ENCODE results near the gene ANKRD35. TPM values are rescaled to one million over a fixed set of nuclear protein-coding genes. Genes with fewer than 3 reads are reported as not detected.
"Not testable (repeated sequence)": the region's sequence is repeated elsewhere in the genome, so short reads cannot be mapped to it uniquely, and the experiment has no call there.

Gene ANKRD35, protein sequence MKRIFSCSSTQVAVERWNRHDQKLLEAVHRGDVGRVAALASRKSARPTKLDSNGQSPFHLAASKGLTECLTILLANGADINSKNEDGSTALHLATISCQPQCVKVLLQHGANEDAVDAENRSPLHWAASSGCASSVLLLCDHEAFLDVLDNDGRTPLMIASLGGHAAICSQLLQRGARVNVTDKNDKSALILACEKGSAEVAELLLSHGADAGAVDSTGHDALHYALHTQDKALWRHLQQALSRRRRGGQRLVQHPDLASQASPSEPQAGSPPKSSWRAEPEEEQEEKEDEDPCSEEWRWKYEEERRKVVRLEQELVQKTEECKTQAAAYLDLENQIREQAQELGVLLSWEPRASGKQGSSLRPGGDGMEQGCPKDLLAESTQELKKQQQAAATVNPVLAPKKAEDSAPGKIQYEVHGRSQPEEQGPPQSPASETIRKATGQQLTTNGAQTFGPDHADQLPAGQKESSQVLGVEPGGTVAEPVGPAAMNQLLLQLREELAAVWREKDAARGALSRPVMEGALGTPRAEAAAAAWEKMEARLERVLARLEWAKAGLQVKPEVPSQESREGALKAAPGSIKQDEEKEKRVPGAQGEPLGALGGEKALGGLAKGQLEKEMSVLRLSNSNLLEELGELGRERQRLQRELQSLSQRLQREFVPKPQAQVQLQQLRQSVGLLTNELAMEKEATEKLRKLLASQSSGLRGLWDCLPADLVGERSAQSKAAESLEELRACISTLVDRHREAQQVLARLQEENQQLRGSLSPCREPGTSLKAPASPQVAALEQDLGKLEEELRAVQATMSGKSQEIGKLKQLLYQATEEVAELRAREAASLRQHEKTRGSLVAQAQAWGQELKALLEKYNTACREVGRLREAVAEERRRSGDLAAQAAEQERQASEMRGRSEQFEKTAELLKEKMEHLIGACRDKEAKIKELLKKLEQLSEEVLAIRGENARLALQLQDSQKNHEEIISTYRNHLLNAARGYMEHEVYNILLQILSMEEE
- under 1 TPM; 0.24 to 0.36 TPM for total RNA-seq

DNA sequence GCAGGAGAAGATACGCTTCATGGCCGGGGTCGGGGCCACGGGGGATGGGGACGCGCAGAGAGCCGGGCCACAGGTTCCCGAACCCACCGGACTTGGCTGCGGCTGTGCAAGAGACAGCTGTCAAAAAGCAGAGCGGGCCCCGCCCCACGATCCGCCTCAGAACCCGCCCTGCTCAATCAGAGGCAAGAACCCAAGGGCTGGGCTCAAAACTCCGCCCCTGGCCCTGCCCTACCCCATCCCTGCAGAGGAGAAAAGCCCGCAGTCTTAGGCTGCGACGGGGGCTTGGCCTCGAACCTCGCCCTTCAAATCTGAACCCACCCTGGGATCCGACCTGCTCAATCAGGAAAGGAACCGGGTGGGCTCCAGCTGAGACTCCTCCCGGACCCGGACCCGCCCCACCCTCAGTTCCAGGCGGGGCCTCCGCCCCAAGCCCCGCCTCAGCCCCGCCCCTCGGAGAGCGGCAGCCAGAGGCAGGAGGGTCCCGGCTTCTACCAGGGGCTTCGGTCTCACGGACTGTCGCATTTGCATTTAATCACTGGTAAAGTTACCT, at the start of gene ANKRD35:
Gene ANKRD35 (minus strand): TSS at position 129 of the 550 bp plus-strand sequence. CDS start 108 bp downstream, at position 21.
- H3K36me3 Mint-ChIP-seq = no peaks in the 10 kb centered on the region
- intact Hi-C loops (cut with micrococcal nuclease) = loop anchor here (1.0 kb wide), 1 partner anchor 27 kb away; the partner anchor contains the start of gene PIAS3
- H3K27ac Mint-ChIP-seq = no peak within 1 kb of the TSS
- POLR2A ChIA-PET = interaction anchor here (1.3 kb wide), 2 partner anchors 27 to 68 kb away, joined by 3 to 4 read pairs; partner anchors contain the start of gene PIAS3
- peak; percentile 92 for DNase-seq
- CTCF ChIA-PET = interaction anchor here (2.2 to 2.7 kb wide), 2 partner anchors 40 to 121 kb away, joined by 8 to 15 read pairs; partner anchors contain the start of gene NUDT17
- H3K9me3 Mint-ChIP-seq = no peaks in the 10 kb centered on the region
- peak within 1 kb of the TSS; percentile 78 for H3K4me3 Mint-ChIP-seq
- peaks cover 19% of the 10 kb centered on the region for H3K4me1 Mint-ChIP-seq (ENCODE audit: low read depth)
- peaks cover 18% of the 10 kb centered on the region for H3K27me3 Mint-ChIP-seq

GRCh38 chr1:145932522-145933009, 46.9 kb upstream of the ANKRD35 start:
- Mint-ChIP-seq H3K4me1 (ENCODE audit: low read depth) (peaks cover 25% of the 10 kb centered on the region), H3K27ac (peak overlapping the region; percentile 74), H3K4me3 (peak overlapping the region; percentile 26), H3K36me3 (peaks cover 28% of the 10 kb centered on the region)
- peak; percentile 35 for DNase-seq
- H3K9me3 Mint-ChIP-seq; H3K27me3 Mint-ChIP-seq; intact Hi-C loops (cut with micrococcal nuclease): not testable (repeated sequence)
- ChIA-PET CTCF (interaction anchor here (1.5 kb wide), 1 partner anchor 22 kb away, joined by 4 read pairs; the partner anchor contains the start of gene ITGA10), POLR2A (interaction anchor here (1.1 kb wide), 1 partner anchor 32 kb away, joined by 5 read pairs; the partner anchor contains the start of genes ANKRD34A and POLR3GL)

GRCh38 chr1:145927916-145928643, 42.4 kb upstream of the ANKRD35 start:
- Mint-ChIP-seq H3K36me3 (peaks cover 8% of the 10 kb centered on the region), H3K27me3 (no peaks in the 10 kb centered on the region)

DNA sequence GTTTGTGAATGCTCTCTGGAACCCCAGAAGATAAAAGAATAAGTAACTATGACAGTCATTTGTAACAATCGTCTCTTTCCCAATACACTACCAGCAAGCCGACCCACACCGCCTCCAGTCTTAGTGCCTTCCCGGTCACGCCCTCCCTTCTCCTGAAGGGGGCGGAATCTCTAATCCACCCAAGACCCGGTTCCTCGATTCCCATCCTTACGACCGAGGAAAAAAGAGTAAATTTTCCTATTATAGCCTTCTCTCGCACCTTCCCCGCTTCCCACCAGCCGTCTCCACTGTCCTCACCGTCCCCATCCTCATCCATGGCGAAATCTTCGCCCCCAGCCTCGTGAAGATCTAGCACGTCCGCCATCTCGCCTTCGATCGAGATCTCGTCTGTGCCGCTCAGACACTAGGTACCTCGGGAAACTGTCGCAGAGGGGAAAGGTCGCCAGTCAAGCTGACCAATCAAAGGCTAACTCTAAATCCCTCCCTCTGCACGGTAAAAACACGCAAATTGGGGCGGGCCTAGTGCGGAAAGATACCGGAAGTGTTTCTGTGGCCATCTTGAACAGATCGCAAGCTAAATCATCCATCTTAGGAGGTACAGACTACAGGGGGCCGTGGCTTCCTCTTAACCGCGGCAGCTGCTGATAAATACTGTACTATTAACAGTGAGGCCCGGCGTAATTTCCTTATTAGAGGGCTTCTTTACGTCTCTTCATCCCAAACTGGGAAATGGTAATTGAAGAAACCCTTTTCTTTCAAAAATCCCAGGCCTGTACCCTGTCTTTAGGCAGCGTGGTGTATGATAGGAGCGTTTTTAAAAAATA, 41.6 kb upstream of the ANKRD35 start, which contains the start of gene RBM8A:
Gene RBM8A (minus strand): TSS at position 422 of the 824 bp plus-strand sequence. CDS start 58 bp downstream, at position 364.
- no peak within 1 kb of the TSS for H3K27ac Mint-ChIP-seq

More at GRCh38 chr1:145927916-145928643, 42.4 kb upstream of the ANKRD35 start:
- no peak overlapping the region for H3K27ac Mint-ChIP-seq
- H3K9me3 Mint-ChIP-seq = no peaks in the 10 kb centered on the region
- H3K4me1 Mint-ChIP-seq (ENCODE audit: low read depth) = peaks cover 33% of the 10 kb centered on the region
- peak; percentile 25 for DNase-seq
- ChIA-PET POLR2A (interaction anchor here (0.6 to 2.5 kb wide), 12 partner anchors 9 to 124 kb away, joined by 3 to 62 read pairs (median 13); partner anchors contain the start of genes ANKRD34A, LIX1L, PEX11B and PIAS3), CTCF (interaction anchor here (0.7 to 2.5 kb wide), 20 partner anchors 9 to 109 kb away, joined by 3 to 26 read pairs (median 5); partner anchors contain the start of genes ANKRD34A, ITGA10, LIX1L and NUDT17)
- no peak overlapping the region for H3K4me3 Mint-ChIP-seq
- intact Hi-C loops (cut with micrococcal nuclease) = loop anchor here (2.0 kb wide), 3 partner anchors 29 to 79 kb away; partner anchors contain the start of gene PIAS3

DNA sequence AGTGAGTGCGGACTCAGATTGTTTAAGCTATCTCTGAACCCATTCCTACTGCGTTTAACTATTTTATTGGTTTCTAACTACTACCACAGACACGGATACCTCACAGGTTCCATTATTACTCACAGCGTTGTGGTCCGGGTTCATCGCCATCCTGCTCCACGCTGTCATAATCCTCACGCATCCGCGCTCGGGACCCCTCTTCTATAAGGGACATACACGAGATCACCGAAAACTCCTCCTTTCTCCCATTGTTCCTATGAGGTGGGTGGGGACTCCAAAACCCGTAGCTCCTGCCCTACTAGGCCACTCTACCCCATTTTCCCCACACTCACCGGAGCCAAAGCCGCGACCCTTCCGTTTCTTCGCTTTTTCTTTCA, 41.0 kb upstream of the ANKRD35 start:
- no peaks in the 10 kb centered on the region for H3K27me3 Mint-ChIP-seq
- peak; percentile 74 for DNase-seq
- H3K27ac Mint-ChIP-seq = no peak overlapping the region
- CTCF ChIA-PET = interaction anchor here (1.1 to 2.5 kb wide), 12 partner anchors 11 to 111 kb away, joined by 3 to 26 read pairs (median 5); partner anchors contain the start of genes ANKRD34A, LIX1L, NUDT17 and POLR3GL
- peaks cover 7% of the 10 kb centered on the region for H3K36me3 Mint-ChIP-seq
- intact Hi-C loops (cut with micrococcal nuclease) = loop anchor here (1.0 to 2.0 kb wide), 4 partner anchors 8 to 80 kb away; partner anchors contain the start of genes PEX11B and PIAS3
- no peak overlapping the region for H3K4me3 Mint-ChIP-seq
- H3K9me3 Mint-ChIP-seq = no peaks in the 10 kb centered on the region
- POLR2A ChIA-PET = interaction anchor here (0.7 to 2.5 kb wide), 12 partner anchors 8 to 125 kb away, joined by 3 to 62 read pairs (median 13); partner anchors contain the start of genes ANKRD34A, LIX1L, NUDT17 and PEX11B
- peaks cover 24% of the 10 kb centered on the region for H3K4me1 Mint-ChIP-seq (ENCODE audit: low read depth)

More for the DNA sequence above, 41.6 kb upstream of the ANKRD35 start, which contains the start of gene RBM8A:
- Mint-ChIP-seq H3K4me1 (ENCODE audit: low read depth) (peaks cover 25% of the 10 kb centered on the region), H3K36me3 (peaks cover 8% of the 10 kb centered on the region), H3K27me3 (no peaks in the 10 kb centered on the region), H3K9me3 (no peaks in the 10 kb centered on the region), H3K4me3 (no peak within 1 kb of the TSS)
- ChIA-PET POLR2A (interaction anchor here (0.6 to 2.5 kb wide), 14 partner anchors 8 to 125 kb away, joined by 3 to 62 read pairs (median 9); partner anchors contain the start of genes ANKRD34A, LIX1L, NUDT17 and PEX11B), CTCF (interaction anchor here (0.7 to 2.5 kb wide), 20 partner anchors 8 to 110 kb away, joined by 3 to 26 read pairs (median 5); partner anchors contain the start of genes ANKRD34A, ITGA10, LIX1L and NUDT17)
- intact Hi-C loops (cut with micrococcal nuclease) = loop anchor here (2.0 kb wide), 3 partner anchors 30 to 80 kb away; partner anchors contain the start of gene PIAS3
- DNase-seq = peak; percentile 97

DNA sequence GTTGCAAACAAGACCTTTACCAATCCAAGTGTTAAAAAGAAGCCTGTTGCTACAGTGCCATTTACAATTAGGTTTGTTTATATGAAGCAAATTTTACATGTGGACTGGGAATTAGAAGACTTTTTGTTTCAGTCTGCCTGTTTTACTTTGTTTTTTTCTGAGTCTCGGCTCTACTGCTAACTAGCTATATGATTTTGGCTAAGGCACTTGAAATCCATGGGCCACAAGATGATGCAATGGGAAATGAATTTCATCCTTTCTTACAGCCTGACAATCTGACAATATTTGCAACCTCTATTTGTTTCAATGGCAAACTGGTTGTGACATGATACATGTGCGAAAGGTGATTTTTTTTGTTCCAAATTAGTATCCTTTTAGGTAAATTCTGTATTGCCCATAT, 36.6 kb upstream of the ANKRD35 start:
- no peak for DNase-seq
- ChIA-PET CTCF (interaction anchor here (1.7 kb wide), 1 partner anchor 11 kb away, joined by 5 read pairs; no protein-coding TSS in a partner anchor), POLR2A (no interaction called here)
- Mint-ChIP-seq H3K9me3 (no peaks in the 10 kb centered on the region), H3K36me3 (peaks cover 6% of the 10 kb centered on the region), H3K4me3 (no peak overlapping the region), H3K4me1 (ENCODE audit: low read depth) (peaks cover 47% of the 10 kb centered on the region), H3K27ac (no peak overlapping the region), H3K27me3 (no peaks in the 10 kb centered on the region)
- intact Hi-C loops (cut with micrococcal nuclease) = no loop called here

- H3K9me3 Mint-ChIP-seq; H3K27ac Mint-ChIP-seq; CTCF ChIA-PET; intact Hi-C loops (cut with micrococcal nuclease); H3K27me3 Mint-ChIP-seq; DNase-seq: not testable (repeated sequence)
- Mint-ChIP-seq H3K4me3 (peak overlapping the region; percentile 90), H3K4me1 (ENCODE audit: low read depth) (peaks cover 45% of the 10 kb centered on the region), H3K36me3 (peaks cover 14% of the 10 kb centered on the region)
- POLR2A ChIA-PET = interaction anchor here (1.2 to 3.3 kb wide), 2 partner anchors 62 to 75 kb away, joined by 3 to 15 read pairs; partner anchors contain the start of gene PIAS3
Measured at GRCh38 chr1:145920297-145920696, 34.6 kb upstream of the ANKRD35 start.

DNA sequence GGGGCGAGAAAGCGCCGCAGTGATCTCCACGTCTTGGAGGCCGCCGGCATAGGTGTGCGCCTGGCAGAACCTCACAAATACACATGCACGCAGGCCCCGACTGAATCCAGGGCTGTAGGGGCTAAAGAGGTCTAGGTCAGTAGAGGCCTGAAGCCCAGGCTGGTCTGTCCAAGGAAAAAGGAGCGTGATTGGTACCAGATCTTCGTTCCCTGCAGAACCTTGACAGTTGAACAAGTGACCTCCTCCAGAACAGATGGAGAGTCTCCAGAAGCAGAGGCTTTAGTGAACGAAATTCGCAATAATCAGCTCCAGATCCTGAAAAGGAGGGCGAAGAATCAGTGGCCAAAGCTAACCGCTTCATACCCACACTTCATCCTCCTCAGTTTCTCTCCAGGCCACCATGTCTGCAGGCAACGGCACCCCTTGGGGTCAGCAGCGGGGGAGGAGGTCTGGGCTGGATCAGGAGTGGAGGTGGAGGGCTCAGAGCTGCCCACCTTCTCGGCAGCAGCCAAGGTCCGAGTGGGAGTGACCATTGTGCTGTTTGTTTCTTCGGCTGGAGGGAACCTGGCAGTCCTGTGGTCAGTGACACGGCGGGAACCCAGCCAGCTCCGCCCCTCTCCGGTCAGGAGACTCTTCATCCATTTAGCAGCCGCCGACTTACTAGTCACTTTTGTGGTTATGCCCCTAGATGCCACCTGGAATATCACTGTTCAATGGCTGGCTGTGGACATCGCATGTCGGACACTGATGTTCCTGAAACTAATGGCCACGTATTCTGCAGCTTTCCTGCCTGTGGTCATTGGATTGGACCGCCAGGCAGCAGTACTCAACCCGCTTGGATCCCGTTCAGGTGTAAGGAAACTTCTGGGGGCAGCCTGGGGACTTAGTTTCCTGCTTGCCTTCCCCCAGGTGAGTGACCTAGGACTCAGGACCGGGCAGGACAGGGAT, 33.6 kb upstream of the ANKRD35 start:
- Mint-ChIP-seq H3K36me3 (peaks cover 16% of the 10 kb centered on the region), H3K27me3 (no peaks in the 10 kb centered on the region), H3K4me3 (peak overlapping the region; percentile 90), H3K9me3 (no peaks in the 10 kb centered on the region), H3K4me1 (ENCODE audit: low read depth) (peaks cover 45% of the 10 kb centered on the region), H3K27ac (peak overlapping the region; percentile 96)
- POLR2A ChIA-PET = interaction anchor here (1.2 to 3.3 kb wide), 7 partner anchors 8 to 133 kb away, joined by 3 to 35 read pairs (median 7); partner anchors contain the start of genes ANKRD34A, LIX1L, PIAS3 and POLR3GL
- DNase-seq = peak; percentile 51
- CTCF ChIA-PET = interaction anchor here (1.0 to 2.1 kb wide), 8 partner anchors 8 to 92 kb away, joined by 3 to 8 read pairs (median 4); partner anchors contain the start of genes ANKRD34A, ITGA10, LIX1L and NUDT17
- intact Hi-C loops (cut with micrococcal nuclease) = loop anchor here (1.0 to 5.0 kb wide), 8 partner anchors 7 to 118 kb away; partner anchors contain the start of genes ANKRD34A, LIX1L, PIAS3 and POLR3GL

Data from activated CD4-positive, alpha-beta memory T cell treated with anti-CD3 and anti-CD28 coated beads for 36 hours (primary cell).